Superior temporal gyrus (tissue), 1 donor: ENCODE data around the gene KLF9.

Source experiments
- DNase-seq: peaks from one replicate; pipeline ENCODE4 v3.0.0-alpha.2; 2016; ENCODE audit errors: extremely low spot score

The KLF9 gene

GRCh38 chr9:70413799-70414775 is at the start of gene KLF9:
Gene KLF9 (minus strand): TSS chr9:70414657. CDS start chr9:70413363, 1,294 bp downstream.
- peak; percentile 99 for DNase-seq

- no peak for DNase-seq
These were observed 49.4 kb upstream of the KLF9 start for GRCh38 chr9:70463877-70464276.

GRCh38 chr9:70462300-70462699 is 47.8 kb upstream of the KLF9 start:
- DNase-seq, result no peak

- no peak for DNase-seq
These were observed 42.8 kb upstream of the KLF9 start for GRCh38 chr9:70457235-70457634.

GRCh38 chr9:70455993-70456704 is 41.7 kb upstream of the KLF9 start:
- no peak for DNase-seq

- no peak for DNase-seq
These were observed 37.9 kb upstream of the KLF9 start for GRCh38 chr9:70452365-70452764.

- no peak for DNase-seq
These were observed 37.3 kb upstream of the KLF9 start for GRCh38 chr9:70451765-70452164.

- DNase-seq, result no peak
These were observed 36.3 kb upstream of the KLF9 start for GRCh38 chr9:70450738-70451137.

- DNase-seq, result no peak
These were observed 35.0 kb upstream of the KLF9 start for GRCh38 chr9:70449461-70449860.

- DNase-seq, result no peak
These were observed 34.5 kb upstream of the KLF9 start for GRCh38 chr9:70448919-70449318.

- DNase-seq, result no peak
These were observed 30.4 kb upstream of the KLF9 start for GRCh38 chr9:70444904-70445303.

GRCh38 chr9:70442328-70442848 is 27.9 kb upstream of the KLF9 start:
- no peak for DNase-seq

- DNase-seq, result no peak
These were observed 27.2 kb upstream of the KLF9 start for GRCh38 chr9:70441622-70442021.

GRCh38 chr9:70439991-70440706 is 25.7 kb upstream of the KLF9 start:
- no peak for DNase-seq

GRCh38 chr9:70438341-70438928 is 24.0 kb upstream of the KLF9 start:
- no peak for DNase-seq

GRCh38 chr9:70435948-70436347 is 21.5 kb upstream of the KLF9 start:
- no peak for DNase-seq

- no peak for DNase-seq
These were observed 15.4 kb upstream of the KLF9 start for GRCh38 chr9:70429899-70430298.

- no peak for DNase-seq
These were observed 14.3 kb upstream of the KLF9 start for GRCh38 chr9:70428781-70429180.

- no peak for DNase-seq
These were observed 12.9 kb upstream of the KLF9 start for GRCh38 chr9:70427161-70427945.

GRCh38 chr9:70425192-70425591 is 10.7 kb upstream of the KLF9 start:
- no peak for DNase-seq
